ENCODE data around the gene SETD5. TPM values are rescaled to one million over a fixed set of nuclear protein-coding genes. Genes with fewer than 3 reads are reported as not detected.
"Not testable (repeated sequence)": the region's sequence is repeated elsewhere in the genome, so short reads cannot be mapped to it uniquely, and the experiment has no call there.

SETD5 gene
- polyA plus RNA-seq, 2 of the 4 experiments (the other 2 are of a cell fraction) = 41.7 to 92.3 TPM

GRCh38 chr3:9491506-9491905 lies 94.1 kb downstream of the SETD5 start:
- Histone ChIP-seq H3K4me2 (no peak overlapping the region), H3K27ac (no peak overlapping the region), H3K9me3 (peaks cover 11% of the 10 kb centered on the region; the same call in 1 of the 3 replicates), H3K4me1 (no peaks in the 10 kb centered on the region), H3K4me3 (no peak overlapping the region)
- ChIA-PET CTCF (interaction anchor here (0.7 to 2.9 kb wide), 6 partner anchors 9 to 519 kb away, joined by 3 to 26 read pairs (median 4); no protein-coding TSS in a partner anchor), POLR2A (interaction anchor here (1.0 kb wide), 1 partner anchor 129 kb away, joined by 4 read pairs; the partner anchor contains the start of gene THUMPD3)
- ATAC-seq (no peak), DNase-seq (ENCODE audit: low read depth in 1 of 2, low spot score in 1 of 2) (no peak), FAIRE-seq (no peak)
- TF ChIP-seq PBX3 (IDR thresholded peaks at IDR 0.05) (no peak), TFCP2L1 (CRISPR knock-in tag; IDR thresholded peaks at IDR 0.05) (no peak), HOXA7 (CRISPR knock-in tag; IDR thresholded peaks at IDR 0.05) (no peak), JUNB (IDR thresholded peaks at IDR 0.05) (no peak), SREBF2 (IDR thresholded peaks at IDR 0.05) (no peak), HMGXB4 (CRISPR knock-in tag; IDR thresholded peaks at IDR 0.05; ENCODE audit: borderline replicate concordance) (no peak), ZC3H11A (IDR thresholded peaks at IDR 0.05) (no peak)
- WGBS (ENCODE audit: missing lambda C conversion rate) = 84% methylated on average over 3 of the region's 3 CpGs

GRCh38 chr3:9494036-9494435 lies 96.6 kb downstream of the SETD5 start:
- H3K9me3 ChIP-seq; H3K4me2 ChIP-seq; H3K27ac ChIP-seq; H3K4me1 ChIP-seq; DNase-seq (ENCODE audit: low read depth in 1 of 2, low spot score in 1 of 2); ATAC-seq; H3K4me3 ChIP-seq; FAIRE-seq: not testable (repeated sequence)
- CTCF ChIA-PET = interaction anchor here (0.6 to 2.9 kb wide), 3 partner anchors 9 to 14 kb away, joined by 3 to 26 read pairs (median 5); no protein-coding TSS in a partner anchor
- 94% methylated on average over 15 of the region's 15 CpGs for WGBS (ENCODE audit: missing lambda C conversion rate)
- POLR2A ChIA-PET = interaction anchor here (0.7 kb wide), 1 partner anchor 32 kb away, joined by 8 read pairs; no protein-coding TSS in a partner anchor

GRCh38 chr3:9496893-9497292 lies 99.5 kb downstream of the SETD5 start:
- H3K4me3 ChIP-seq = no peak overlapping the region
- DNase-seq (ENCODE audit: low read depth in 1 of 2, low spot score in 1 of 2) = no peak
- WGBS (ENCODE audit: missing lambda C conversion rate) = 80% methylated on average over 6 of the region's 6 CpGs
- no peaks in the 10 kb centered on the region for H3K9me3 ChIP-seq
- POLR2A ChIA-PET = no interaction called here
- ATAC-seq = no peak
- CTCF ChIA-PET = interaction anchor here (1.0 kb wide), 1 partner anchor 230 kb away, joined by 4 read pairs; no protein-coding TSS in a partner anchor
- FAIRE-seq = no peak
- H3K4me1 ChIP-seq = peaks cover 9% of the 10 kb centered on the region; the same call in 1 of the 3 replicates
- TF ChIP-seq NFE2L2 (conservative IDR thresholded peaks at IDR 0.05; ENCODE audit: low read length) (no peak), JUNB (IDR thresholded peaks at IDR 0.05) (no peak), FOSL2 (IDR thresholded peaks at IDR 0.05) (no peak), FOSL2 (CRISPR knock-in tag; IDR thresholded peaks at IDR 0.05) (no peak), HDAC2 (IDR thresholded peaks at IDR 0.05) (no peak), ELK1 (IDR thresholded peaks at IDR 0.05; ENCODE audit: low read depth, low read length) (no peak), GATA3 (IDR thresholded peaks at IDR 0.05; ENCODE audit: borderline replicate concordance) (no peak)
- H3K27ac ChIP-seq = no peak overlapping the region
- H3K4me2 ChIP-seq = no peak overlapping the region

GRCh38 chr3:9497821-9498565 lies 100.6 kb downstream of the SETD5 start:
- CTCF ChIA-PET = interaction anchor here (0.6 kb wide), 1 partner anchor 77 kb away, joined by 3 read pairs; no protein-coding TSS in a partner anchor
- Histone ChIP-seq H3K4me2 (no peak overlapping the region), H3K27ac (no peak overlapping the region), H3K4me3 (no peak overlapping the region), H3K4me1 (peaks cover 9% of the 10 kb centered on the region; the same call in 1 of the 3 replicates), H3K9me3 (no peaks in the 10 kb centered on the region)
- DNase-seq (ENCODE audit: low read depth in 1 of 2, low spot score in 1 of 2) (no peak), ATAC-seq (no peak), FAIRE-seq (no peak)
- WGBS (ENCODE audit: missing lambda C conversion rate) = 56% methylated on average over 8 of the region's 8 CpGs
- TF ChIP-seq KDM1A (IDR thresholded peaks at IDR 0.05; ENCODE audit: low read depth) = no peak
- no peak for TF ChIP-seq EP300 (IDR thresholded peaks at IDR 0.05)
- TF ChIP-seq PBX3 (IDR thresholded peaks at IDR 0.05) = no peak
- POLR2A ChIA-PET = interaction anchor here (0.7 kb wide), 1 partner anchor 98 kb away, joined by 7 read pairs; no protein-coding TSS in a partner anchor

All from A549 (cell line).